Mucosa of rectum (tissue), 2 donors: ENCODE results near the gene TNFRSF13B.

ENCODE experiments used
- H3K27ac ChIP-seq, 2 donors: one replicate each; pipeline ENCODE4 v1.7.0; 2013; ENCODE audit warnings: inconsistent platforms in 2 of 2, low read depth in 2 of 2, low read length in 2 of 2
- H3K27me3 ChIP-seq, 2 donors: one replicate each; pipeline ENCODE4 v1.7.0; 2013; ENCODE audit warnings: low read length in 2 of 2; ENCODE audit not compliant: control insufficient read depth in 2 of 2, insufficient read depth in 2 of 2
- H3K36me3 ChIP-seq, 2 donors: one replicate each; pipeline ENCODE4 v1.7.0; 2013; ENCODE audit warnings: low read length in 2 of 2; ENCODE audit not compliant: control insufficient read depth in 2 of 2, insufficient read depth in 2 of 2
- H3K4me1 ChIP-seq, 2 donors: one replicate each; pipeline ENCODE4 v1.7.0; 2013; ENCODE audit warnings: low read length in 2 of 2, mild to moderate bottlenecking in 1 of 2; ENCODE audit not compliant: control insufficient read depth in 2 of 2, insufficient read depth in 2 of 2
- H3K4me3 ChIP-seq, 2 donors: one replicate each; pipeline ENCODE4 v1.7.0; 2013; ENCODE audit warnings: low read length in 2 of 2
- H3K9ac ChIP-seq, 2 donors: one replicate each; pipeline ENCODE4 v1.7.0; 2013; ENCODE audit warnings: low read length in 2 of 2, low read depth in 1 of 2, mild to moderate bottlenecking in 1 of 2
- H3K9me3 ChIP-seq, 2 donors: one replicate each; pipeline ENCODE4 v1.7.0; 2013; ENCODE audit warnings: low read length in 2 of 2; ENCODE audit not compliant: control insufficient read depth in 2 of 2
- donor health status: healthy.
- donor health status: Normal muscosa, but diverticular disease.

TNFRSF13B gene

DNA sequence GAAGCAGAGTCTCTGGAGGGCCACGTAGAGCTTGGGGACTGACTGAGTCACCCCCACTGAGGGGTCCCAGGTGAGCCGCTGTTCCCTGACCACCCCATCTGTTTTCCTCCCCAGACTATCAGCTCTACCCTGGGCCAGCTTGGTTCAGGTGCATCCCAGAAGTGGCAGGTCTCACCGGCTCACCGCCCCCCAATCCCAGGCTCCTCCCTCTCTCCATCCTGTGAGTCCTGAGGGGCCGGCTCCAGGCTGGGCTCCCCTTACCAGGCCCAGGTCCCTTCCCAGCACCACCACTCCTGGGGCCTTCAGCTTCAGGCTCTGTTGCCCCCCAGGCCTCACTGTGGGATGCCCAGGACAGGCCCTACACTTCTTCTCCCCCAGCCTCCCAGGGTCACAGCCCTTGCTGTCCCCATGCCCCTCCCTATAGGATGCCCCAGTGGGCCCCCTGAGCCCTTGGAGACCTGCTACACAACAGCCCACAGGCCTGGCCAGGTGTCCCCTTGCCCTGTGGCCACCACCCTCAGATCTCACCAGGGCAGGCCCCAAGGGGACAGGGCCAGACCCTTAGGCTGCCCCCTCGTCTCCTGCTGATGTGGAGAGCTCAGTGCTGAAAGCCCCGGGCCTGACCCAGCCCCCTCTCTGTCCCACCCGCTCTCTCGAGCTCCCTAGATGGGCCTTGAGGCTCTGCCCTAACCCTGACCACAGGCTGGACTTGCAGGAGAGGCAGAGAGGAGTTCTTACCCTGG lies 40.4 kb downstream of the TNFRSF13B start:
- H3K36me3 ChIP-seq, result no peaks in the 10 kb centered on the region
- H3K9me3 ChIP-seq, result no peaks in the 10 kb centered on the region
- no peak overlapping the region for H3K4me3 ChIP-seq
- peaks cover 0 to 3% of the 10 kb centered on the region in 2 donors for H3K27me3 ChIP-seq
- no peak overlapping the region for H3K9ac ChIP-seq
- no peak overlapping the region for H3K27ac ChIP-seq
- H3K4me1 ChIP-seq, result no peaks in the 10 kb centered on the region

DNA sequence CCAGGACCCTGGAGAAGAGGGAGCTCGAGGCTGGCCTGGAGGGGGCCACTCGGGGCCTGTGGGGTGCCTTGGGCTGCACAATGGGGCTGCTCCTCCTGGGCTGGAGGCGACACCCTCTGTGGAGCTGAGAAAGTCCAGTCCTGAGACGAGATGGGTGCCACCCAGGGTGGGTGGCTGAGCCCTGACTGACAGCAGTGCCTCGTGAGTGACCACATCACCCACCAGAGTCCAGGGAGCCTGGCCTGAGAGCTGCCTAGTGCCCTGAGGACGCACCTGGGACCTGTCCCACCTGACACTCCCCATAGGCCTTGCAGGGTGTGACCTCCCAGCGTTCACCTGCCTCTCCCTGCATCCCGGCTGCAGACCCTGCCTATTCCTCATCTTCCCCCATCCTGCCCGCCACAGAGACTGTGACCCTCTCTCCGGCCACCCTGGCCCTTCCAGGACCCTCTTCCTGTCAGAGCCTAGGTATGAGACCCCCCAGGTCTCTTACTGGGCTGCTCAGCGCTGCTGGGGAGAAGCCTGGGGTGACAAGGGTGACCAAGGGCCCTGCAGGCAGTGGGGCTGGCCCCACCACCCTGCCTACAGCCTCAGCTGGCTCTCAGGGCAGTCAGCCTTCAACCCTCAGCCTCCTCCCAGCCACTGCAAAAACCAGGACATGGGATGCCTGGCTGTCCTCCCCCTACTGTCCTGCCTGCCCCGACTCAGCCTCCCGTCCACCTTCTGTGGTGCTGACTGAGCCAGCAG lies 41.2 kb downstream of the TNFRSF13B start:
- no peak overlapping the region for H3K27ac ChIP-seq
- no peak overlapping the region for H3K4me3 ChIP-seq
- H3K27me3 ChIP-seq, result peaks cover 0 to 3% of the 10 kb centered on the region in 2 donors
- H3K9ac ChIP-seq, result no peak overlapping the region
- H3K36me3 ChIP-seq, result no peaks in the 10 kb centered on the region
- H3K4me1 ChIP-seq, result no peaks in the 10 kb centered on the region
- H3K9me3 ChIP-seq, result no peaks in the 10 kb centered on the region

DNA sequence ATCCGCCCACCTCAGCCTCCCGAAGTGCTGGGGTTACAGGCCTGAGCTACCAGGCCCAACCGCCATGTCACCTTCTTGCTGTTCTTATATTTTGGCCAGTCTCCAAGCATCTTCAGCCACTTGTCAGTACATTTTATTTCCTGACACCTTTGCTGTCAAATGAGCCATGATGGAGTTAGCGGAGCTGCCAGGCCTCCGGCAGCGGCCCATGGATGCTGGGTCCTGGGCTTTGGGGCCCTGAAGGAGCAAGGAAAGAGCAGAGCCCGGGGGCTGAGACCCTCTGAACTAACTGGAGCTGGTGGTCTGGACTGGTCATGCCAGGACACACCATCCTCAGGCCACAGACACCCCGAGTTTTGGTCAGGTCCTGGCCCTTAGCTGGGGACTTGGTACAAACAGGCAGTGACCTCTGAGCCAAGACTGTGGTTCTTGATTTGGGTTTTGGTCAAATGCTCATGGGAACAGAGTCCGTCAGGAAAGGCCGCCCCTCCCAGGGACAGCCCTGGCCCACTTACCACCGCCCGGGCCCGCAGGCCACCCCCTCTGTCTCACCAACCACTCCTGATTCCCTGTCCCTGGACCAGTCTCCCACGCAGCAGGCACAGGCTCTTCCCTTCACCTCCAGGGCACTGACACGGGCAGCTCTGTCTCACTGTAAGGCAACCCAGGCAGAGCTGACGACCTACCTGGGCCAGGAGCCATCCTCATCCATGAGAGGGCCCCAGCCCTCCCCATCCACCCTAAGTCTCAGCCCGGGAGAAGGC lies 42.0 kb downstream of the TNFRSF13B start:
- no peak overlapping the region for H3K27ac ChIP-seq
- no peak overlapping the region for H3K9ac ChIP-seq
- peaks cover 0 to 3% of the 10 kb centered on the region in 2 donors for H3K27me3 ChIP-seq
- no peaks in the 10 kb centered on the region for H3K36me3 ChIP-seq
- no peaks in the 10 kb centered on the region for H3K9me3 ChIP-seq
- no peak overlapping the region for H3K4me3 ChIP-seq
- H3K4me1 ChIP-seq, result no peaks in the 10 kb centered on the region

DNA sequence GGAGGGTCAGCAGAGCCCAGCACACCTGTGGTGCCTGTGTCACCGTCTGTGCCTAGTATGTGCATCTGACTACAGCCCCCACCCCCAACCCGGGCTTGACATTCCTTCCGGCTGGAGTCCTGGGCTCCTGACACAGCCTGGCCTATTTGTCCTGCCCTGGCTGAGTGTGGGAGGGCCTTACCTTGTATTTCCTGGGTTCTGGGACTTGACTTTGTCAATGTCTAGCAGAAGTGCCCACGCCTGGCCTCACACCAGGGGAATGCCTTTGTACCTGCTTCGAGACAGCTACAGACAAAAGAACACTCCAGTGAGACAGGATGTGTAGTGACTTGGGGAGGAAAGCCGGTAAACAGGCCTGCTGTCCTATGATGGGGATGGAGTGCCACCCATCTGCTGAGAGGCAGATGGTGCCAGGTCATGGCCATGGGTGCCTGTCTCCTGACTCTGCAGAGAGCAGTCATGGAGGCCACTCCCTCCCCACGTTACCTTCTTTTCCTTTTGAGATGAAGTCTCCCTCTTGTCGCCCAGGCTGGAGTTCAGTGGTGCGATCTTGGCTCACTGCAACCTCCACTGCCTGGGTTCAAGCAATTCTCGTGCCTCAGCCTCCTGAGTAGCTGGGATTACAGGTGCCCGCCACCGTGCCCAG lies 42.8 kb downstream of the TNFRSF13B start:
- no peak overlapping the region for H3K27ac ChIP-seq
- no peaks in the 10 kb centered on the region for H3K27me3 ChIP-seq
- H3K36me3 ChIP-seq, result no peaks in the 10 kb centered on the region
- no peaks in the 10 kb centered on the region for H3K9me3 ChIP-seq
- no peak overlapping the region for H3K9ac ChIP-seq
- H3K4me1 ChIP-seq, result no peaks in the 10 kb centered on the region
- H3K4me3 ChIP-seq, result no peak overlapping the region

DNA sequence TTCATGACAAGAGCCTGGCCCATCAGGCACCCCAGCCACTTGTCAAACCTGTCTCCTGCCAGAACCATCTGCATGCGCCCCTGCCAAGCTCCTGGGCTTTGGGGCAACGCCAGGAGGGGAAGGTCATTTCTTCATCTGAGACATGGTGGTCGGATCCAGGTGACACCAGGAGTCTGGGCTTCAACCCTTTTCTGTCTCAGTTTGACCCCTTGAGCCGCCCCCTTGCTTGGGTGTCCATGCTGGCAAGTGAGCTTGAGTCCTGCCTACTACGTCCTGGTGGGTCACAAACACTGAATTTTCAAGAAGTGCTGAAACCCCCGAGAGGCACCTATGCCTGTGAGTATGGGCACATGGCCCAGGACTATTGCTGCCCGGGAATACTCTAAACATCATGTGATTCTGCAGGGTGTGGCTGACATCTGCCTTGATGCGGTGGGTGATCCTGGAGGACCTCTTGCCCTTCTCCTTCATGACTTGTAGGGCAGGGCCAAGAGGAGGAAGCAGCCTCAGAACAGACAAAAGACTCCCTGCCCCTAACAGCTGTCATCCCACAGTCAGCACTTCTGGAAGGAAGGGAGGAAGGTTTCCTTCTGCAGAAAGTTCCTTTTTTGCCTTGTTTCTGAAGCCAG lies 43.4 kb downstream of the TNFRSF13B start:
- no peak overlapping the region for H3K4me3 ChIP-seq
- H3K9me3 ChIP-seq, result no peaks in the 10 kb centered on the region
- H3K27ac ChIP-seq, result no peak overlapping the region
- H3K36me3 ChIP-seq, result no peaks in the 10 kb centered on the region
- H3K4me1 ChIP-seq, result no peaks in the 10 kb centered on the region
- no peak overlapping the region for H3K9ac ChIP-seq
- no peaks in the 10 kb centered on the region for H3K27me3 ChIP-seq

DNA sequence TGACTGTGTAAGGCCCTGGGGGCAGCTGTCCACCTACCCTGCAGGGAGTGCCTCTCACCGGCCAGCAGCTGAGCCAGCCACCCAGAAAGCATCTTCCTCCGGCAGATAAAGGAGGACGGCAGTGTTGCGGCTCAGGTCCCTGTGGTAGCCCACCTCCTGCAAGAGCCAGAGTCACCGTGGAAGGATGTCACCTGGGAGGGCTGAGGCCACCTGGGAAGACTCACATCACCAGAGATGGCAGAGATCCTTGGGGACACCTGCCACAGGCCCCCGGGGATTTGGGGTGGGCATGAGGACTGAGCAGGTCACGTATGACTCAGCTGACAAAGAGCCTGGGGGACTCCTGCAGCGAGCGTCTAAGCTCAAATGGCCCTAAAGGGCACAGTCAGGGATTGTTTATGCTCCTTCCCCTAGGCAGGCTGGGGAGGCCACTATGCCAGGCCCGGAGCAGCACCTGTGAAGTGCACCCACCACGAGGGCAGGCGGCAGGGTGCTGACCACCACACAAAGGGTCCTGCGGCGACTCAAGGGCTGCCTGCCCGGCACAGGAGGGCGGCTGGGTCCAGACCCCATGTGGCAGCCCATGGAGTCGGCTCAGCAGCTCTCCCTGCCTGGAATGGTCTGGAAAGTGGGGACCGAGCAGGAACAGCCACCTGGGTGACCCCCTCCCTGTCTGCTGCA lies 44.1 kb downstream of the TNFRSF13B start:
- H3K27me3 ChIP-seq, result no peaks in the 10 kb centered on the region
- no peaks in the 10 kb centered on the region for H3K9me3 ChIP-seq

DNA sequence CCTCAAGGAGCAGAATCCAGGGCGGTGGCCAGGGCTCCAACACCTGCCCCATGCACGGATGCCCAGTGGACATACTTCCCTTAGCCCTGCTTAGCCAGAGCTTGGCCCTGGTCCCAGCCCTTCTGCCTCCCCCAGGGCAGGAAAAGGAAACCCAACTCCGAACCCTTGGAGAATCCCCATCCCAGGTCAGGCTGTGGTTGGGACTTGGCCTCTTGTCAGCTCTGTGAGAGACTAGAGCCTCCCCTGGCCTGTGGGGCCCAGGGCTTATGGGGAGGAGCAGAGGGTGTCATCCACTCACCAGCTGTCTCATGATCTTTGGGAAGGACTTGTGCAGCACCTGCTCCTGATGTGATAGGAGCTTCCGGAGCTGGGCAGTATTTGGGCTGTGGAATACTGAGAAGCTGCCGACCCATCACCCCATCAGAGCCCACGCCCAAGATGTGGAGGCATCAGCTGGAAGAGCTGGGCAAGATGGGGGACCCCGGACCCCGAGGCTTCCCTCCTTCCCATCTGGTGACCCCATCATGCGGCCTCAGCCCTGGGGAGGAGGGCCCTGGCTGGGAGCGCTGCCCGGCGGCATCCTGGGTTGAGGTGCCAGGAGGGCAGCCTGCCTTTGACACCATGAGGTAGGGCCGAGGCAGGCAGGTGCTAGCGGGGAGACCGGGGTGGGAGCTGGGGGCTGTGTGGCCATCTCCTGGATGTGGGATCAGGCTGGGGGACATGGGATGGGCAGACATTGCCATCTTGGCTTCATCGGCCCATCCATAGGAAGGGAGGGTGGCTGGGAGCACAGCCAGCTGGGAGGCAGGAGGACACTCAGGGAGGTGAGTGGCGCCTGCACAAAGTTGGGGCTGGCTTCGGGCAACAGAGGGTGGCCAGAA lies 45.1 kb downstream of the TNFRSF13B start:
- Histone ChIP-seq H3K9me3 (no peaks in the 10 kb centered on the region), H3K4me1 (no peaks in the 10 kb centered on the region), H3K36me3 (no peaks in the 10 kb centered on the region), H3K4me3 (no peak overlapping the region), H3K27ac (no peak overlapping the region), H3K27me3 (no peaks in the 10 kb centered on the region), H3K9ac (no peak overlapping the region)

More for the DNA sequence above, 44.1 kb downstream of the TNFRSF13B start:
- Histone ChIP-seq H3K9ac (no peak overlapping the region), H3K4me1 (no peaks in the 10 kb centered on the region), H3K27ac (no peak overlapping the region), H3K4me3 (no peak overlapping the region), H3K36me3 (no peaks in the 10 kb centered on the region)

DNA sequence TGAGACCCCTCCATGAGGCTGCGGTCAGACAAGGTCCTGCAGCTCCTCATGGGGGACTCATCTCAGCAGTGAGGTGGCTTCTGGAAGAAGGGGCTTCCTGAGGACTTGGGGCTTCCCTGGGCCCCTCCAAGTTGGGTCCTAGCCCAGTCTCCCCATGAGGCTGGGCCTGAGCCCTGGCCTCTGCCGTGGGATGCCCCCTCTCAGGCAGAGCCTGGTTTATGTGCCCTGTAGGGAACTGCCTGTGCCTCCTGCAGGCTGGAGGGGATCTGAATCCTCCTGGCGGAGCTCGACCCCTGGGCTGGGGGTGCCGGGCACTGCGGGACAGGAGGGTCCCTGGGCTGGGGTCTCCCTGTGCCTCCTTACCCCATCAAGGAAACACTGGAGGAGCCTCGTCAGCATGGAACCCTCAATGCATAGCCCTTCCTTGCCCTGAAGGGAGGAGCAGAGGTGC lies 45.8 kb downstream of the TNFRSF13B start:
- Histone ChIP-seq H3K4me1 (no peaks in the 10 kb centered on the region), H3K36me3 (no peaks in the 10 kb centered on the region), H3K4me3 (no peak overlapping the region), H3K9ac (no peak overlapping the region), H3K27me3 (no peaks in the 10 kb centered on the region), H3K27ac (no peak overlapping the region), H3K9me3 (no peaks in the 10 kb centered on the region)
